HG02938 (cell line): ENCODE data around the gene KIF21A.
"Not testable (repeated sequence)": the region's sequence is repeated elsewhere in the genome, so short reads cannot be mapped to it uniquely, and the experiment has no call there.

ENCODE experiments used
- ATAC-seq: cut with Tn5 transposase; IDR thresholded peaks from one replicate; pipeline ENCODE4 v1.9.1; 2021; ENCODE audit warnings: mild to moderate bottlenecking, moderate library complexity; ENCODE audit not compliant: unreplicated experiment

Gene KIF21A

GRCh38 chr12:39443081-39443928 lies at the start of gene KIF21A:
Gene KIF21A, minus strand, starts transcription at chr12:39443120. Its CDS starts 150 bp downstream, at chr12:39442970.
- peak; percentile 91 for ATAC-seq

- no peak for ATAC-seq
Measured at GRCh38 chr12:39490500-39491282, 47.8 kb upstream of the KIF21A start.

GRCh38 chr12:39483597-39483996 lies 40.7 kb upstream of the KIF21A start:
- no peak for ATAC-seq

- ATAC-seq: no peak
Measured at GRCh38 chr12:39483042-39483441, 40.1 kb upstream of the KIF21A start.

- no peak for ATAC-seq
Measured at GRCh38 chr12:39476894-39477293, 34.0 kb upstream of the KIF21A start.

- ATAC-seq: no peak
Measured at GRCh38 chr12:39476121-39476520, 33.2 kb upstream of the KIF21A start.

- ATAC-seq: not testable (repeated sequence)
Measured at GRCh38 chr12:39475136-39475535, 32.2 kb upstream of the KIF21A start.

GRCh38 chr12:39467432-39467870 lies 24.5 kb upstream of the KIF21A start:
- ATAC-seq: peak; percentile 79

- ATAC-seq: no peak
Measured at GRCh38 chr12:39464976-39465695, 22.2 kb upstream of the KIF21A start.

- no peak for ATAC-seq
Measured at GRCh38 chr12:39461059-39461458, 18.1 kb upstream of the KIF21A start.

GRCh38 chr12:39459027-39459434 lies 16.1 kb upstream of the KIF21A start:
- ATAC-seq: no peak

GRCh38 chr12:39451977-39452376 lies 9.1 kb upstream of the KIF21A start:
- ATAC-seq: no peak

GRCh38 chr12:39448038-39448437 lies 5.1 kb upstream of the KIF21A start:
- no peak for ATAC-seq

GRCh38 chr12:39443929-39444209 lies 949 bp upstream of the KIF21A start:
- no peak for ATAC-seq

GRCh38 chr12:39442831-39443080 lies 164 bp downstream of the KIF21A start:
- peak; percentile 31 for ATAC-seq

- ATAC-seq: peak; percentile 18
Measured at GRCh38 chr12:39441963-39442830, 723 bp downstream of the KIF21A start.

- no peak for ATAC-seq
Measured at GRCh38 chr12:39441189-39441962, 1.5 kb downstream of the KIF21A start.

- no peak for ATAC-seq
Measured at GRCh38 chr12:39440781-39441180, 2.1 kb downstream of the KIF21A start.

GRCh38 chr12:39440101-39440500 lies 2.8 kb downstream of the KIF21A start:
- ATAC-seq: no peak

GRCh38 chr12:39435531-39435930 lies 7.4 kb downstream of the KIF21A start:
- no peak for ATAC-seq
